B cell (primary cell): ENCODE data around the gene LSM5.

Source experiments
- EZH2 ChIP-seq: IDR thresholded peaks from 2 replicates; pipeline ENCODE4 v1.6.1; 2012; ENCODE audit warnings: borderline replicate concordance, low read depth, mild to moderate bottlenecking, moderate library complexity, low read length; ENCODE audit not compliant: insufficient read depth, poor library complexity, severe bottlenecking
- TF ChIP-seq, protein P1 (sequence below): fragments of 200-600 bp; IDR thresholded peaks from one replicate; pipeline ENCODE4 v1.8.0; 2022; ENCODE audit warnings: antibody characterized with exemption, mild to moderate bottlenecking

DNA sequence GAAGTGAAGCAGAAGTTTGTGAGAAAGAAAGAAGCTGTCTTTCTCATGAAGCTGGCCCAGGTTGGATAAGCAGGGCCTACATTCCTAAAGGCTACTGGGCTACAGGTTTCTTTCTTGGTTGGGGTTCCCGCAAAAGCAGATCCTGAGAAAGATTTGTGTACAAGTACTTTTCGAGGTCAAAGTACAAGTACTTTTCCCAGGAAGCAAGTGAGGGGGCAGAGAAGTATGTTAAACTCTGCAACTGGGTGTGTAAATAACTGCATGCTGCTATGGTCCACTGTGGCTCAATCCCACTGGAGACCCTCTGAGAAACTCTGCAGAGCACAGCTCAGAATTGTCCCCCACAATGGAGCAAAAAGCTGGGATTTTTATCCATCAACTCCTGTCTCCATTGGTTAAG lies 28.7 kb downstream of the LSM5 start:
- TF ChIP-seq, protein P1, sequence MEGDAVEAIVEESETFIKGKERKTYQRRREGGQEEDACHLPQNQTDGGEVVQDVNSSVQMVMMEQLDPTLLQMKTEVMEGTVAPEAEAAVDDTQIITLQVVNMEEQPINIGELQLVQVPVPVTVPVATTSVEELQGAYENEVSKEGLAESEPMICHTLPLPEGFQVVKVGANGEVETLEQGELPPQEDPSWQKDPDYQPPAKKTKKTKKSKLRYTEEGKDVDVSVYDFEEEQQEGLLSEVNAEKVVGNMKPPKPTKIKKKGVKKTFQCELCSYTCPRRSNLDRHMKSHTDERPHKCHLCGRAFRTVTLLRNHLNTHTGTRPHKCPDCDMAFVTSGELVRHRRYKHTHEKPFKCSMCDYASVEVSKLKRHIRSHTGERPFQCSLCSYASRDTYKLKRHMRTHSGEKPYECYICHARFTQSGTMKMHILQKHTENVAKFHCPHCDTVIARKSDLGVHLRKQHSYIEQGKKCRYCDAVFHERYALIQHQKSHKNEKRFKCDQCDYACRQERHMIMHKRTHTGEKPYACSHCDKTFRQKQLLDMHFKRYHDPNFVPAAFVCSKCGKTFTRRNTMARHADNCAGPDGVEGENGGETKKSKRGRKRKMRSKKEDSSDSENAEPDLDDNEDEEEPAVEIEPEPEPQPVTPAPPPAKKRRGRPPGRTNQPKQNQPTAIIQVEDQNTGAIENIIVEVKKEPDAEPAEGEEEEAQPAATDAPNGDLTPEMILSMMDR, result no peak
- no peak for TF ChIP-seq EZH2
